Measurements from ENCODE around the gene FBXL16. TPM values are rescaled to one million over a fixed set of nuclear protein-coding genes. Genes with fewer than 3 reads are reported as not detected.
A peak's percentile ranks its signal among the peaks of the same experiment; 100 is the strongest.

Gene FBXL16
- total RNA-seq, 1 donor, result not detected

- Histone ChIP-seq H3K36me3 (ENCODE audit: insufficient read depth, low read length) (peaks cover 26% of the 10 kb centered on the region), H3K9me3 (ENCODE audit: low read depth, low read length) (no peaks in the 10 kb centered on the region), H3K4me3 (ENCODE audit: insufficient read depth, low read length) (no peak overlapping the region), H3K27me3 (ENCODE audit: insufficient read depth, low read length) (no peaks in the 10 kb centered on the region), H3K4me1 (ENCODE audit: insufficient read depth, low read length) (peaks cover 8% of the 10 kb centered on the region), H3K27ac (ENCODE audit: low read depth, low read length) (no peak overlapping the region), H2AFZ (ENCODE audit: low read length) (no peak overlapping the region), H4K20me1 (ENCODE audit: insufficient read depth, low read length) (peaks cover 8% of the 10 kb centered on the region), H3K4me2 (ENCODE audit: insufficient read depth, low read length) (no peak overlapping the region), H3K79me2 (ENCODE audit: insufficient read depth, low read length) (peaks cover 5% of the 10 kb centered on the region)
- TF ChIP-seq CTCF (IDR thresholded peaks at IDR 0.05; ENCODE audit: extremely low read depth, low read depth, low read length), result no peak
- DNase-seq (ENCODE audit: insufficient read length, low spot score, missing footprints), result no peak
Observed at GRCh38 chr16:734981-735881, 29.6 kb upstream of the FBXL16 start.

GRCh38 chr16:734208-734980 is 28.8 kb upstream of the FBXL16 start:
- no peak for TF ChIP-seq CTCF (IDR thresholded peaks at IDR 0.05; ENCODE audit: extremely low read depth, low read depth, low read length)
- Histone ChIP-seq H3K36me3 (ENCODE audit: insufficient read depth, low read length) (peaks cover 26% of the 10 kb centered on the region), H3K4me2 (ENCODE audit: insufficient read depth, low read length) (no peak overlapping the region)

GRCh38 chr16:733382-734207 is 28.0 kb upstream of the FBXL16 start:
- TF ChIP-seq CTCF (IDR thresholded peaks at IDR 0.05; ENCODE audit: extremely low read depth, low read depth, low read length), result peak; percentile 19
- no peak overlapping the region for H3K4me3 ChIP-seq (ENCODE audit: insufficient read depth, low read length)
- H3K36me3 ChIP-seq (ENCODE audit: insufficient read depth, low read length), result peaks cover 26% of the 10 kb centered on the region
- H3K27ac ChIP-seq (ENCODE audit: low read depth, low read length), result no peak overlapping the region
- no peaks in the 10 kb centered on the region for H3K79me2 ChIP-seq (ENCODE audit: insufficient read depth, low read length)
- H4K20me1 ChIP-seq (ENCODE audit: insufficient read depth, low read length), result peaks cover 4% of the 10 kb centered on the region
- no peak for DNase-seq (ENCODE audit: insufficient read length, low spot score, missing footprints)
- H3K4me2 ChIP-seq (ENCODE audit: insufficient read depth, low read length), result no peak overlapping the region
- no peaks in the 10 kb centered on the region for H3K4me1 ChIP-seq (ENCODE audit: insufficient read depth, low read length)
- no peaks in the 10 kb centered on the region for H3K27me3 ChIP-seq (ENCODE audit: insufficient read depth, low read length)
- no peak overlapping the region for H2AFZ ChIP-seq (ENCODE audit: low read length)
- H3K9me3 ChIP-seq (ENCODE audit: low read depth, low read length), result no peaks in the 10 kb centered on the region

More at GRCh38 chr16:734208-734980, 28.8 kb upstream of the FBXL16 start:
- H3K27ac ChIP-seq (ENCODE audit: low read depth, low read length), result no peak overlapping the region
- H3K79me2 ChIP-seq (ENCODE audit: insufficient read depth, low read length), result no peaks in the 10 kb centered on the region
- H3K9me3 ChIP-seq (ENCODE audit: low read depth, low read length), result no peaks in the 10 kb centered on the region
- H3K27me3 ChIP-seq (ENCODE audit: insufficient read depth, low read length), result no peaks in the 10 kb centered on the region
- no peak overlapping the region for H3K4me3 ChIP-seq (ENCODE audit: insufficient read depth, low read length)
- H3K4me1 ChIP-seq (ENCODE audit: insufficient read depth, low read length), result no peaks in the 10 kb centered on the region
- H2AFZ ChIP-seq (ENCODE audit: low read length), result no peak overlapping the region
- H4K20me1 ChIP-seq (ENCODE audit: insufficient read depth, low read length), result peaks cover 4% of the 10 kb centered on the region
- no peak for DNase-seq (ENCODE audit: insufficient read length, low spot score, missing footprints)
